Activated CD8-positive, alpha-beta memory T cell treated with anti-CD3 and anti-CD28 coated beads for 48 hours (primary cell): ENCODE measurements around the gene ZBTB11.
"Not testable (repeated sequence)": the region's sequence is repeated elsewhere in the genome, so short reads cannot be mapped to it uniquely, and the experiment has no call there.

ENCODE experiments used
- DNase-seq, 3 experiments: peaks; one replicate each; pipeline ENCODE4 v3.0.0-alpha.2; 2020; ENCODE audit warnings: low read depth in 2 of 3, low spot score in 2 of 3

ZBTB11 gene

GRCh38 chr3:101691685-101692671 is 15.0 kb upstream of the ZBTB11 start:
- DNase-seq: not testable (repeated sequence)

- no peak for DNase-seq
These were observed 14.0 kb upstream of the ZBTB11 start for GRCh38 chr3:101690972-101691371.

GRCh38 chr3:101689286-101689685 is 12.4 kb upstream of the ZBTB11 start:
- no peak for DNase-seq

- DNase-seq: no peak
These were observed 10.4 kb upstream of the ZBTB11 start for GRCh38 chr3:101687142-101687931.

GRCh38 chr3:101685870-101686307 is 9.0 kb upstream of the ZBTB11 start:
- no peak for DNase-seq

- DNase-seq: no peak
These were observed 8.1 kb upstream of the ZBTB11 start for GRCh38 chr3:101685050-101685400.

- no peak for DNase-seq
These were observed 3.5 kb upstream of the ZBTB11 start for GRCh38 chr3:101680466-101680865.

- not testable (repeated sequence) for DNase-seq
These were observed 1.9 kb upstream of the ZBTB11 start for GRCh38 chr3:101678837-101679236.

- DNase-seq: no peak
These were observed 729 bp upstream of the ZBTB11 start for GRCh38 chr3:101677436-101678286.

GRCh38 chr3:101676216-101676764 is 642 bp downstream of the ZBTB11 start:
- peak; percentile 82 to 97 (median 89) for DNase-seq

- DNase-seq: no peak
These were observed 1.2 kb downstream of the ZBTB11 start for GRCh38 chr3:101675709-101676215.

- DNase-seq: no peak
These were observed 2.4 kb downstream of the ZBTB11 start for GRCh38 chr3:101674518-101674917.

GRCh38 chr3:101673953-101674352 is 3.0 kb downstream of the ZBTB11 start:
- no peak for DNase-seq

- DNase-seq: no peak
These were observed 5.9 kb downstream of the ZBTB11 start for GRCh38 chr3:101671014-101671413.

- DNase-seq: no peak
These were observed 9.1 kb downstream of the ZBTB11 start for GRCh38 chr3:101667844-101668243.

GRCh38 chr3:101667331-101667730 is 9.6 kb downstream of the ZBTB11 start:
- DNase-seq: no peak

- no peak for DNase-seq
These were observed 11.1 kb downstream of the ZBTB11 start for GRCh38 chr3:101665851-101666250.

- DNase-seq: no peak
These were observed 11.6 kb downstream of the ZBTB11 start for GRCh38 chr3:101665357-101665756.

GRCh38 chr3:101660714-101661113 is 16.2 kb downstream of the ZBTB11 start:
- no peak for DNase-seq

GRCh38 chr3:101656651-101657050 is 20.3 kb downstream of the ZBTB11 start:
- DNase-seq: no peak

- no peak for DNase-seq
These were observed 30.2 kb downstream of the ZBTB11 start for GRCh38 chr3:101646726-101647125.
